GM23338 (cell line): ENCODE measurements around the gene BCR. TPM values are rescaled to one million over a fixed set of nuclear protein-coding genes. Genes with fewer than 3 reads are reported as not detected.

Experiments used
- ATAC-seq: fragments of 200-7000 bp; cut with Tn5 transposase; 3 replicates; pipeline ENCODE4 v1.9.1; 2020
- DNase-seq: peaks from one replicate; pipeline ENCODE4 v3.0.0-alpha.2; 2015; ENCODE audit warnings: low spot score
- H2AFZ ChIP-seq: fragments of 200-600 bp; sonication (generic); 2 replicates; pipeline ENCODE4 v1.8.0; 2016; ENCODE audit warnings: antibody characterized with exemption, mild to moderate bottlenecking, moderate library complexity
- H3F3A ChIP-seq: fragments of 200-600 bp; sonication (generic); replicated peaks from 2 replicates; pipeline ENCODE4 v1.8.0; 2017; ENCODE audit warnings: antibody characterized with exemption, mixed run types, low read depth
- H3K27ac ChIP-seq: fragments of 200-600 bp; sonication (generic); 2 replicates; pipeline ENCODE4 v1.6.1; 2016; ENCODE audit warnings: low read depth
- H3K27me3 ChIP-seq: fragments of 200-600 bp; sonication (generic); 2 replicates; pipeline ENCODE4 v1.8.0; 2016; ENCODE audit warnings: mild to moderate bottlenecking, mixed run types, moderate library complexity; ENCODE audit not compliant: insufficient read depth
- H3K36me3 ChIP-seq: fragments of 200-600 bp; sonication (generic); 2 replicates; pipeline ENCODE4 v1.8.0; 2016; ENCODE audit warnings: mild to moderate bottlenecking; ENCODE audit not compliant: insufficient read depth
- H3K4me1 ChIP-seq: fragments of 200-600 bp; sonication (generic); 2 replicates; pipeline ENCODE4 v1.8.0; 2016; ENCODE audit warnings: mild to moderate bottlenecking, moderate library complexity; ENCODE audit not compliant: insufficient read depth
- H3K4me2 ChIP-seq: fragments of 200-600 bp; sonication (generic); 2 replicates; pipeline ENCODE4 v1.7.1; 2017; ENCODE audit warnings: mixed run types
- H3K4me3 ChIP-seq: fragments of 200-600 bp; sonication (generic); 2 replicates; pipeline ENCODE4 v1.6.1; 2016; ENCODE audit warnings: mixed run types
- H3K79me2 ChIP-seq: fragments of 200-600 bp; sonication (generic); replicated peaks from 2 replicates; pipeline ENCODE4 v1.8.0; 2017; ENCODE audit warnings: mild to moderate bottlenecking; ENCODE audit not compliant: insufficient read depth
- H3K9me2 ChIP-seq: fragments of 200-600 bp; sonication (generic); 2 replicates; pipeline ENCODE4 v1.8.0; 2017; ENCODE audit not compliant: insufficient read depth
- H4K20me1 ChIP-seq: fragments of 200-600 bp; sonication (generic); replicated peaks from 2 replicates; pipeline ENCODE4 v1.8.0; 2017; ENCODE audit warnings: mild to moderate bottlenecking; ENCODE audit not compliant: insufficient read depth
- H3K27ac Mint-ChIP-seq: 2 replicates; pipeline ENCODE4 v1.8.0; 2020; ENCODE audit warnings: inconsistent platforms, mild to moderate bottlenecking, moderate library complexity, mixed read lengths
- H3K27me3 Mint-ChIP-seq: 3 replicates; pipeline ENCODE4 v1.8.0; 2022; ENCODE audit warnings: low read depth, mild to moderate bottlenecking, moderate library complexity, mixed read lengths, inconsistent platforms; ENCODE audit not compliant: insufficient read depth, poor library complexity
- H3K36me3 Mint-ChIP-seq: 3 replicates; pipeline ENCODE4 v1.8.0; 2021; ENCODE audit warnings: low read depth, mild to moderate bottlenecking, inconsistent platforms, moderate library complexity, mixed read lengths
- H3K4me1 Mint-ChIP-seq: 3 replicates; pipeline ENCODE4 v1.8.0; 2020; ENCODE audit warnings: mild to moderate bottlenecking, inconsistent platforms, mixed read lengths
- H3K4me3 Mint-ChIP-seq: 3 replicates; pipeline ENCODE4 v1.8.0; 2021; ENCODE audit warnings: moderate library complexity, mild to moderate bottlenecking, inconsistent platforms, mixed read lengths
- H3K9me3 Mint-ChIP-seq: 3 replicates; pipeline ENCODE4 v1.8.0; 2020; ENCODE audit warnings: moderate library complexity, mild to moderate bottlenecking, inconsistent platforms, mixed read lengths
- CREB1 ChIP-seq: fragments of 250-450 bp; sonication (Bioruptor Pico); IDR thresholded peaks from 2 replicates; pipeline ENCODE4 v1.5.0; 2020; ENCODE audit warnings: low read depth, mild to moderate bottlenecking, moderate library complexity
- EZH2 ChIP-seq: fragments of 200-600 bp; sonication (generic); IDR thresholded peaks from one replicate; pipeline ENCODE4 v1.8.0; 2017; ENCODE audit warnings: antibody characterized with exemption, mild to moderate bottlenecking, low read depth; ENCODE audit not compliant: unreplicated experiment
- JUNB ChIP-seq: IDR thresholded peaks from one replicate; pipeline ENCODE4 v1.6.1; 2016; ENCODE audit warnings: antibody characterized with exemption; ENCODE audit not compliant: unreplicated experiment
- NANOG ChIP-seq: IDR thresholded peaks from 2 replicates; pipeline ENCODE4 v1.6.1; 2016; ENCODE audit warnings: antibody characterized with exemption, borderline replicate concordance
- POLR2AphosphoS5 ChIP-seq: IDR thresholded peaks from 2 replicates; pipeline ENCODE4 v1.6.1; 2016; ENCODE audit warnings: antibody characterized with exemption, low read depth
- REST ChIP-seq: IDR thresholded peaks from one replicate; pipeline ENCODE4 v1.6.1; 2018; ENCODE audit warnings: antibody characterized with exemption; ENCODE audit not compliant: unreplicated experiment
- STAT1 ChIP-seq: IDR thresholded peaks from one replicate; pipeline ENCODE4 v1.6.1; 2016; ENCODE audit warnings: antibody characterized with exemption; ENCODE audit not compliant: unreplicated experiment
- ZNF331 ChIP-seq: fragments of 250-450 bp; sonication (Bioruptor Pico); IDR thresholded peaks from 2 replicates; pipeline ENCODE4 v1.5.0; 2020; ENCODE audit warnings: low read depth, mild to moderate bottlenecking, moderate library complexity
- polyA plus RNA-seq: library from polyadenylated mRNA; unstranded; fragments of >200 nt; fragmentation: Nextera tagmentation; extraction: Ambion mirVana; gene quantifications from 2 replicates; pipeline ENCODE4 v1.2.1, GENCODE V29; 2016
- total RNA-seq: library from RNA; depleted of rRNA; stranded (reverse); fragments of >200 nt; shearing (Covaris generic); gene quantifications from 2 replicates; pipeline ENCODE4 v1.2.3, GENCODE V29; 2014
- TF ChIP-seq, protein P1 (sequence below), 2 experiments: fragments of 200-600 bp in 1 of 2; sonication (generic) in 1 of 2; conservative IDR thresholded peaks; 2 replicates each; pipeline versions ENCODE4 v1.5.1 to v1.6.1; 2016 to 2017; ENCODE audit warnings: antibody characterized with exemption in 2 of 2, low read depth in 2 of 2, mild to moderate bottlenecking in 2 of 2, moderate library complexity in 1 of 2

The BCR gene
- total and polyA plus RNA-seq, 2 experiments from 2014 or later: 17.7 to 121 TPM

DNA sequence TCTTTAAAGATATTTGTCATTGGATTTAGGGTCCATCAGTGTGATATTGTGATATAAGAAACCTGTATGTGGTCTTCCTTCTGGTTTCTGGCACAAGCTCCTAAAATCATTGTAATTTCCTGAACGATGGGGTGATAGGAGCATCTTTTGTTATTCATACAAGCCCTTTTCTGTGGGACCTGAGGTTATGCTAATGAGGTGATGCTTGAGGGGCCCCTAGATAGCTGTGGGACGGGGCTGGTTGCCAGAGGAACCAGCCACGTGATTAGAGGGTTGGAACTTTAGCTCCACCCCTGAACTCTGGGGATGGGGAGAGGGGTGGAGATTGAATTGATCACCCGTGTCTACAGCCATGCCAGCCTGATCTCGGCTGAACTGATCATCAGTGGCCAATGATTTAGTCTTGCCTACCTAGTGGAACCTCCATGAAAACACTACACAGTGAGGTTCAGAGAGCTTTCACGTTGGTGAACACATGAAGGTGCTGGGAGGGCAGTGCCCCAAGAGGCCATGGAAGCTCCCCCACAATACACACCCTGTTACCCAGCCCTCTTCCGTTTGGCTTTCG is 62.8 kb downstream of the BCR start:
- peak; percentile 78 for ATAC-seq
- H3K36me3 ChIP-seq: no peaks in the 10 kb centered on the region
- Mint-ChIP-seq H3K9me3 (peaks cover 3% of the 10 kb centered on the region; the same call in 2 of the 3 replicates), H3K4me1 (peaks cover 87% of the 10 kb centered on the region), H3K4me3 (peak overlapping the region; percentile 65), H3K36me3 (peaks cover 18% of the 10 kb centered on the region), H3K27me3 (peaks cover 28% of the 10 kb centered on the region), H3K27ac (peak overlapping the region; percentile 98)
- no peaks in the 10 kb centered on the region for H3K27me3 ChIP-seq
- peak overlapping the region; percentile 49 for H3K4me3 ChIP-seq
- DNase-seq: peak; percentile 96
- H3K27ac ChIP-seq: peak overlapping the region; percentile 99
- TF ChIP-seq NANOG: peak; percentile 24; the same call in 1 of the 2 replicates
- TF ChIP-seq, protein P1, sequence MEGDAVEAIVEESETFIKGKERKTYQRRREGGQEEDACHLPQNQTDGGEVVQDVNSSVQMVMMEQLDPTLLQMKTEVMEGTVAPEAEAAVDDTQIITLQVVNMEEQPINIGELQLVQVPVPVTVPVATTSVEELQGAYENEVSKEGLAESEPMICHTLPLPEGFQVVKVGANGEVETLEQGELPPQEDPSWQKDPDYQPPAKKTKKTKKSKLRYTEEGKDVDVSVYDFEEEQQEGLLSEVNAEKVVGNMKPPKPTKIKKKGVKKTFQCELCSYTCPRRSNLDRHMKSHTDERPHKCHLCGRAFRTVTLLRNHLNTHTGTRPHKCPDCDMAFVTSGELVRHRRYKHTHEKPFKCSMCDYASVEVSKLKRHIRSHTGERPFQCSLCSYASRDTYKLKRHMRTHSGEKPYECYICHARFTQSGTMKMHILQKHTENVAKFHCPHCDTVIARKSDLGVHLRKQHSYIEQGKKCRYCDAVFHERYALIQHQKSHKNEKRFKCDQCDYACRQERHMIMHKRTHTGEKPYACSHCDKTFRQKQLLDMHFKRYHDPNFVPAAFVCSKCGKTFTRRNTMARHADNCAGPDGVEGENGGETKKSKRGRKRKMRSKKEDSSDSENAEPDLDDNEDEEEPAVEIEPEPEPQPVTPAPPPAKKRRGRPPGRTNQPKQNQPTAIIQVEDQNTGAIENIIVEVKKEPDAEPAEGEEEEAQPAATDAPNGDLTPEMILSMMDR (conservative IDR thresholded peaks at IDR 0.05; ENCODE audit: low read depth in 2 of 2): peak; percentile 2 to 10; a peak in 1 of 4 replicates
- TF ChIP-seq JUNB: no peak
- no peak for TF ChIP-seq CREB1 (CRISPR knock-in tag)
- no peak for TF ChIP-seq EZH2
- no peak for TF ChIP-seq REST
- 0 out of 2 replicates have a peak, but pooled peaks have one; percentile 43 for TF ChIP-seq POLR2AphosphoS5
- no peak for TF ChIP-seq ZNF331 (CRISPR knock-in tag)
- no peak for TF ChIP-seq STAT1
- peaks cover 12% of the 10 kb centered on the region; the same call in 1 of the 2 replicates for H4K20me1 ChIP-seq
- no peaks in the 10 kb centered on the region for H3K9me2 ChIP-seq
- H3F3A ChIP-seq: peaks cover 26% of the 10 kb centered on the region
- H3K4me2 ChIP-seq: peak overlapping the region; percentile 76
- no peak overlapping the region for H2AFZ ChIP-seq
- H3K79me2 ChIP-seq: peaks cover 77% of the 10 kb centered on the region
- peaks cover 74% of the 10 kb centered on the region for H3K4me1 ChIP-seq
